Colonic mucosa (tissue), 4 donors: ENCODE results near the gene MCRS1. TPM values are rescaled to one million over a fixed set of nuclear protein-coding genes. Genes with fewer than 3 reads are reported as not detected.
"Not testable (repeated sequence)": the region's sequence is repeated elsewhere in the genome, so short reads cannot be mapped to it uniquely, and the experiment has no call there.

ENCODE experiments used
- DNase-seq: peaks from one replicate; pipeline ENCODE4 v3.0.0-alpha.2; 2020
- H3K27ac ChIP-seq: fragments of 200-600 bp; one replicate; pipeline ENCODE4 v1.8.0; 2021
- H3K27me3 ChIP-seq: fragments of 200-600 bp; one replicate; pipeline ENCODE4 v1.8.0; 2021
- H3K36me3 ChIP-seq: fragments of 200-600 bp; one replicate; pipeline ENCODE4 v1.8.0; 2021
- H3K4me1 ChIP-seq: fragments of 200-600 bp; one replicate; pipeline ENCODE4 v1.8.0; 2021; ENCODE audit warnings: mild to moderate bottlenecking
- H3K4me3 ChIP-seq: fragments of 200-600 bp; one replicate; pipeline ENCODE4 v1.8.0; 2021
- H3K9ac ChIP-seq, 2 donors: one replicate each; pipeline ENCODE4 v1.7.0; 2013; ENCODE audit warnings: control low read depth in 2 of 2, low read depth in 2 of 2, low read length in 2 of 2
- H3K9me3 ChIP-seq: fragments of 200-600 bp; one replicate; pipeline ENCODE4 v1.8.0; 2021
- CTCF ChIP-seq: fragments of 200-600 bp; IDR thresholded peaks from one replicate; pipeline ENCODE4 v1.8.0; 2022; ENCODE audit warnings: antibody characterized with exemption, mild to moderate bottlenecking
- intact Hi-C: fragments of 100-400 bp; cut with DNase I; formaldehyde crosslinking; loops from one replicate; pipeline ENCODE4 v1.14.1; 2022
- total RNA-seq, 2 donors: library from RNA; stranded (reverse); fragmentation: NEBNext Ultra II Directional in 1 of 2; extraction: Animal tissue kit (Norgen Biotek cat#: 25700) in 1 of 2; gene quantifications; one replicate each; pipeline ENCODE4 v1.2.1, GENCODE V29; 2021
- donor health status: healthy.
- donor health status: DM: no; HTN: no; CAD: no.
- donor health status: DM: no; HTN: no; CAD: no.

The MCRS1 gene
- total RNA-seq, 2 donors from 2014 or later = 53.8 to 78.7 TPM

- TF ChIP-seq CTCF = no peak
- Histone ChIP-seq H3K4me3 (no peak overlapping the region), H3K9me3 (no peaks in the 10 kb centered on the region), H3K4me1 (peaks cover 5% of the 10 kb centered on the region), H3K27ac (no peak overlapping the region), H3K9ac (no peak overlapping the region), H3K27me3 (peaks cover 34% of the 10 kb centered on the region), H3K36me3 (no peaks in the 10 kb centered on the region)
- no peak for DNase-seq
- intact Hi-C loops = no loop called here
These were observed 31.3 kb downstream of the MCRS1 start for GRCh38 chr12:49536526-49537071.

GRCh38 chr12:49535921-49536525 lies 31.9 kb downstream of the MCRS1 start:
- intact Hi-C loops = no loop called here
- no peak for DNase-seq
- Histone ChIP-seq H3K36me3 (no peaks in the 10 kb centered on the region), H3K4me3 (no peak overlapping the region), H3K27me3 (peaks cover 34% of the 10 kb centered on the region), H3K9ac (no peak overlapping the region), H3K9me3 (no peaks in the 10 kb centered on the region), H3K27ac (no peak overlapping the region), H3K4me1 (peaks cover 5% of the 10 kb centered on the region)
- no peak for TF ChIP-seq CTCF

- Histone ChIP-seq H3K27ac (no peak overlapping the region), H3K27me3 (peaks cover 29% of the 10 kb centered on the region), H3K36me3 (no peaks in the 10 kb centered on the region), H3K4me3 (no peak overlapping the region), H3K9me3 (no peaks in the 10 kb centered on the region), H3K4me1 (peaks cover 5% of the 10 kb centered on the region), H3K9ac (no peak overlapping the region)
- intact Hi-C loops = no loop called here
- DNase-seq = no peak
- no peak for TF ChIP-seq CTCF
These were observed 33.1 kb downstream of the MCRS1 start for GRCh38 chr12:49534731-49535278.

- H3K27ac ChIP-seq, H3K4me3 ChIP-seq, H3K9ac ChIP-seq, H3K9me3 ChIP-seq, intact Hi-C loops, H3K36me3 ChIP-seq, H3K4me1 ChIP-seq, DNase-seq: not testable (repeated sequence)
- peaks cover 22% of the 10 kb centered on the region for H3K27me3 ChIP-seq
These were observed 33.8 kb downstream of the MCRS1 start for GRCh38 chr12:49534122-49534521.

GRCh38 chr12:49533331-49533730 lies 34.6 kb downstream of the MCRS1 start:
- Histone ChIP-seq H3K4me3 (no peak overlapping the region), H3K36me3 (no peaks in the 10 kb centered on the region), H3K4me1 (peaks cover 4% of the 10 kb centered on the region), H3K27me3 (peaks cover 17% of the 10 kb centered on the region), H3K9ac (no peak overlapping the region), H3K27ac (no peak overlapping the region), H3K9me3 (no peaks in the 10 kb centered on the region)
- DNase-seq = no peak
- TF ChIP-seq CTCF = no peak
- intact Hi-C loops = no loop called here

GRCh38 chr12:49531745-49532144 lies 36.2 kb downstream of the MCRS1 start:
- TF ChIP-seq CTCF = no peak
- Histone ChIP-seq H3K36me3 (no peaks in the 10 kb centered on the region), H3K4me3 (no peak overlapping the region), H3K27ac (no peak overlapping the region), H3K27me3 (peaks cover 1% of the 10 kb centered on the region), H3K9ac (no peak overlapping the region), H3K4me1 (no peaks in the 10 kb centered on the region), H3K9me3 (no peaks in the 10 kb centered on the region)
- no peak for DNase-seq
- intact Hi-C loops = no loop called here
